Measurements from ENCODE around the gene NCAM2.

The NCAM2 gene

DNA sequence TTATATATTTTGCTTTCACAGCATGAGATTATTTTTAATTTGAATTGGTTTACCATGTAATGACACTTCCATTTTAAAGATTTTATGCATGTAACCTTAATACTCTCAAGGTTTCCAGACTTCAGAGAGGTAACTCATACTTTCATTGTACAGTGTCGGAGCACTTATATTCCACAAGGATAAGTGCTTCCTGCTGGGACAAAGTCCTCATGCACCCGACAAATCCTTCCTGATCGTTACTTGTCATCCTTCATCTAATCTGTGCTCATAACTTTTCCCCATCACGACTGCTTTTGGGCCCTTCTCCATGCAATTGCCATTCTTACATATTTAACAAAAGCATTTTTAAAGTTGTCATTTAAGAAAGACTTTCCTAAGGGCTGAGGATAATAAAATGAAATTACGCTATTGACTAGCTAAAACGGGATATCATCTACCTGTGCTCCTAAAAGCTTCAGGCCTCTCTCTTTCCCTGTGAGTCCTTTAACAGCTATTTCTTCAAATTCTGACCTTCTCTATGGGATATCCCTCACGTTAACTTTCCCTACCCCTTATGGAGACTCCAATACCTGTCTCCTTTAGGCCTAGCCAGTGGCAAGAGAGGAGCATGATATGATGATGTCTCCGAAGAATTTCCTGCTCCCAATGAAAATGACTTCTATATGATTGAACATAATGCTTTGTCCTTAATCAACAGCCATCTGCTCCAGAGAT, 59.3 kb downstream of the NCAM2 start:
- Mint-ChIP-seq H3K27me3 (no peaks in the 10 kb centered on the region), H3K27ac (no peak overlapping the region), H3K4me1 (no peaks in the 10 kb centered on the region), H3K4me3 (no peak overlapping the region), H3K36me3 (no peaks in the 10 kb centered on the region), H3K9me3 (no peaks in the 10 kb centered on the region)

DNA sequence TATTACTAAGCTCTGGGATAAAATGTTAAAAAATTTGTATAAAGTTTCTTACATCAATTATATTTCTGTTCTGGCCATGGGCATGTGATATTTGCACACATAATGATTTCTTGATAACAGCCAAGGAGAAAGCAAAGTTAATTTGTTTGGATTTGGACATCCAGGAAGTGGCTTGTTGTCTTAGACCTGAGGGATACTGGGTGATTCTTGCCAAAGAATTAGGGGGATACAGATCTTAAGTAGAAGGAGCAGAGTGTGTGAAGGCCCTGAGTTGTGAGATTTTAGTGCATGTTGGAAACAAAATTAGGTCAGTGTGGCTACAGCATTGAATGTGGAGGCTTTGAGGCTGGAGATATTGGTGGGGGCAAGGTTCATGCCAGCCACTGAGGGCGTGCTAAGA, 65.6 kb downstream of the NCAM2 start:
- Mint-ChIP-seq H3K4me1 (no peaks in the 10 kb centered on the region), H3K36me3 (no peaks in the 10 kb centered on the region), H3K27ac (no peak overlapping the region), H3K27me3 (no peaks in the 10 kb centered on the region), H3K4me3 (no peak overlapping the region), H3K9me3 (no peaks in the 10 kb centered on the region)

DNA sequence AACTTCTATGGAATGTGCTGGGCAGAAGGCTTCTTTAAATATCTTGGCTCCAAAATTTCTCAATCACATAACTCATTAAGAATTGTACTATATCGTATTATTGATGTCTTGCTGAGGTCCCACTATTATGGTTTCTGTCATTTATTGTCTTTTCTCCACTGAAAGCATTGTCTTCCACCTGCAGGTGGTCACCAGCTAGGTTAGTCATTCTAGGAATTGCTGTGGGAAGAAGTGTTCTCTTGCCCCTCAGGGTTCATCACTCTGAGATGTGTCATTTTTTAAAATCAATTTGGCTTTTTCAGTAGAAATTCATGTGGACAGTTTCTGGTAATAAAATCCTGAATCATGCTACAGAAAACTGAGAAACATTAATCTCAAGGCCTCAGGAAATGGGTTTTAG, 66.1 kb downstream of the NCAM2 start:
- Mint-ChIP-seq H3K4me3 (no peak overlapping the region), H3K27me3 (no peaks in the 10 kb centered on the region), H3K9me3 (no peaks in the 10 kb centered on the region), H3K27ac (no peak overlapping the region), H3K4me1 (no peaks in the 10 kb centered on the region), H3K36me3 (no peaks in the 10 kb centered on the region)

DNA sequence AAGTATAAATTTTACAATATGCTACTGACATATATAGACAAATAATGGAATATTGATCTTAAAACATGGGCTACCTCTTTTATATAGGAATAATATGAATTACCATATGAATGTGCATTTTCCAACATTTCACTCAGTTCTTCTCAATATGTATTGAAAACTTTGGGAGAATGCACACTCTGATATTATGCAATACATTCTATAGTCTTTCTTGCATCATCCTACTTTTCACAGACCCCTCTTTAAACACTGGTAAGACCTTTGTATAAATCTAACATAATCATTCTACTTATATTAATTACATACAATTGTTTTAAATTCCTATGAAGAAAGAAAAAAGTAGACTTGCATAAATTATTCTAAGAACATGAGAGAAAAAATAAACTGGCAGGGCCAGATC, 69.2 kb downstream of the NCAM2 start:
- H3K27ac Mint-ChIP-seq: no peak overlapping the region
- no peaks in the 10 kb centered on the region for H3K9me3 Mint-ChIP-seq
- no peak overlapping the region for H3K4me3 Mint-ChIP-seq
- H3K36me3 Mint-ChIP-seq: no peaks in the 10 kb centered on the region
- no peaks in the 10 kb centered on the region for H3K27me3 Mint-ChIP-seq
- H3K4me1 Mint-ChIP-seq: no peaks in the 10 kb centered on the region

DNA sequence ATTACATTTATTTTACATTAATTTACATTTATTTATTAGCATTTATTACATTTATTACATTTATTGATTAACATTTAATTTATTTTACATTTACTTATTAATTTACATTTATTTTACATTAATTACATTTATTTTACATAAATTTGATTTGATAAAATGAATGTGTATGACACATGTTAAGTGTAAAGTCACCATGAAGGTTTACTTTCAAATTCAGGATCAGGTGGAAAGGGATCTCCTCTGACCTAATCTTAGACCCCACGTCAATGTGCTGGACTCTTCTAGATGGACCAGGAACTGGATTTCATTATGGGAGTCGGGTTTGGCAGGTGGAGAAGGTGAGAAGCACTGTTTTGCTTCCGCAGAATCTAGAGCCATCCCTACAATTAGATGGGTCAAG, 76.1 kb downstream of the NCAM2 start:
- H3K27me3 Mint-ChIP-seq: no peaks in the 10 kb centered on the region
- H3K36me3 Mint-ChIP-seq: no peaks in the 10 kb centered on the region
- no peak overlapping the region for H3K4me3 Mint-ChIP-seq
- no peak overlapping the region for H3K27ac Mint-ChIP-seq
- no peaks in the 10 kb centered on the region for H3K9me3 Mint-ChIP-seq
- no peaks in the 10 kb centered on the region for H3K4me1 Mint-ChIP-seq

DNA sequence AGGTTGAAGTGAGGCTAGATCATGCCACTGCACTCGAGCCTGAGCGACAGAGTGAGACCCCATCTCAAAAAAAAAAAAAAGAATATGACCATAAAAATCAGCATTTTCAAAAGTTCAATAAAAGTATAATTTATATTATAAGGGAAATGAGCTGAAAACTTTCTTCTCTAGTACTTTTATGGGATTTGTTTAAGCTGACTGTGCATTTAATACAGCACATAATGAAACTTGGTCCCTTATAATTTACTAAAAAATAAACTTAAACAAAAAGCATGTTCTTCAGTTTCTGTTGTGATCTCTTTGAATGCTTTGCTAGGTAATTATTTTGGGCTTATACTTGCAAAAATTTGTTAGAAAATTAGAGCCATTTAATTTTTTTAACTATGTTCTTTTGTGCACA, 77.8 kb downstream of the NCAM2 start:
- Mint-ChIP-seq H3K27ac (no peak overlapping the region), H3K36me3 (no peaks in the 10 kb centered on the region), H3K4me3 (no peak overlapping the region), H3K9me3 (no peaks in the 10 kb centered on the region), H3K27me3 (no peaks in the 10 kb centered on the region), H3K4me1 (no peaks in the 10 kb centered on the region)

DNA sequence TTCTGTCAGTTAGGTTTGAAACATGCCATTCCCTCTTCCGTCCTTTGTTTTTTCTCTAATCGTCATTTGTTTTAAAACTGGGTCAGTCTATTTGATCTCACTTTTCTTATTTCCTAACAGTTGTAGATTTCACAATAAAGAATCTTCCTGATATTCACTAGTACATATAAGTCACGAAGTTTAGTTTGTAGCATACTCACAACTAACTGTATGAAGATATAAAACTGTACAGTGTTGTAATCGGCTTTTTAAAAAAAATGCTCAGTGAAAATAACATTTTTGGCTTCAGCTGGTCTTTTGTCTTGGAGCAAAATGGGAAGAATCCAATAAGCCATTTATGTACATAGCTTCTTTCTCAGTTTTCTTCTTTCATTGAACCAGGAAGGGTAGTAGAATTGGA, 78.3 kb downstream of the NCAM2 start:
- H3K4me1 Mint-ChIP-seq: no peaks in the 10 kb centered on the region
- no peaks in the 10 kb centered on the region for H3K36me3 Mint-ChIP-seq
- no peaks in the 10 kb centered on the region for H3K9me3 Mint-ChIP-seq
- no peak overlapping the region for H3K27ac Mint-ChIP-seq
- no peak overlapping the region for H3K4me3 Mint-ChIP-seq
- no peaks in the 10 kb centered on the region for H3K27me3 Mint-ChIP-seq

DNA sequence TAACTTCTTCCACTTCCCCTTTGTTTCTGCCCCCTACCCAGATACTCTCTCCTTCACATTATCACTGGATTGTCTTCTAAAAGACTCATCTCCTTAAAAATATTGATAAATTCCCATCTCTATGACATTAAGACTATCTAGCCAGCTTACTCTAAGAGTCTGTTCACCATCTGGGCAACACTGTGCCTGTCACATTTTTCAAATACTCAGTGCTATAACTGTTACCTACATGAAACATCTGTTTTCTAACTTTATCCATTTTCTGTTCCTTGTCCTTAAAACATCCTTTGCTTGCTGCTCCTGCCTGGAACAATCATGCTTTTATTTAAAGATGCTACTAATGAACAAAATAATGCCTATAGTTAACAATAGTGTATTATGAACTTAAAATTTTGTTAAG, 81.4 kb downstream of the NCAM2 start:
- H3K4me3 Mint-ChIP-seq: no peak overlapping the region
- H3K27me3 Mint-ChIP-seq: no peaks in the 10 kb centered on the region
- H3K36me3 Mint-ChIP-seq: no peaks in the 10 kb centered on the region
- no peaks in the 10 kb centered on the region for H3K4me1 Mint-ChIP-seq
- peaks cover 8% of the 10 kb centered on the region for H3K9me3 Mint-ChIP-seq
- no peak overlapping the region for H3K27ac Mint-ChIP-seq

DNA sequence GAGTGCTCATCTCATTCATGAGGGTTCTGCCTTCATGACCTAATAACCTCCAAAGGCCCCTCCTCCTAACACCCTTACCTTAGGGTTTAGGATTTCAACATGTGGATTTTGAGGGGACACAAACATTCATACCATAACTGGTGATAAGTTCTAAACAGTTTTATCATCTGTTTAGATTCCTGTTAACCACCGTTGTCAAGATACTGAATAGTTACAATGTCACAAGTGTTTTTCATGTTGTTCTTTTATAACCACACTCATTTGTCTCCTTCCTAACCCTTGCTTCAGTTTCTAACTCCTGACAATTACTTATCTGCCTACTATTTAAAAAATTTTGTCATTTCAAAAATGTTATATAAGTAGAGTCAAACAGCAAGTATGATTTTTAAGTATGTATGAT, 86.0 kb downstream of the NCAM2 start:
- Mint-ChIP-seq H3K9me3 (peaks cover 8% of the 10 kb centered on the region), H3K27me3 (no peaks in the 10 kb centered on the region), H3K27ac (no peak overlapping the region), H3K36me3 (no peaks in the 10 kb centered on the region), H3K4me3 (no peak overlapping the region), H3K4me1 (no peaks in the 10 kb centered on the region)

DNA sequence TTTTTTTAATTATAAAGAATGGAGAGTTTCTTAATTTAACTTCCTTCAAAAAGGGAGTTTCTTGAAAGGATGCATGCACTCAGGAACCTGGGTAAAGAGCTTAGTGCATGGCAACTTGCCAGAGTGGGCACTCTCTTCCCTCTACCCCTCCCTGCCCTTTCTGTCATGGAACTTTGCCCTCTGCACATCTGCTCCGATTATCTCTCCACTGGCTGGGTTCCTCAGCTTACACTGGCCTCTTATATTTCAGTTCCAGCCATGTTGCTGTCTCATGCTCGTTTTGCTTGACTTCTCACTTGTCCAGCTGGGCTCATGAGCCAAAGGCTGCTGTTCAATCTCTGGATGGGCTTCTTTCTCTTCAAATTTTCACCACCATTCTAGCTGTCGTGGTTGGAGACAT, 87.0 kb downstream of the NCAM2 start:
- Mint-ChIP-seq H3K4me1 (no peaks in the 10 kb centered on the region), H3K27me3 (no peaks in the 10 kb centered on the region), H3K27ac (no peak overlapping the region), H3K4me3 (no peak overlapping the region), H3K9me3 (peaks cover 8% of the 10 kb centered on the region), H3K36me3 (no peaks in the 10 kb centered on the region)

DNA sequence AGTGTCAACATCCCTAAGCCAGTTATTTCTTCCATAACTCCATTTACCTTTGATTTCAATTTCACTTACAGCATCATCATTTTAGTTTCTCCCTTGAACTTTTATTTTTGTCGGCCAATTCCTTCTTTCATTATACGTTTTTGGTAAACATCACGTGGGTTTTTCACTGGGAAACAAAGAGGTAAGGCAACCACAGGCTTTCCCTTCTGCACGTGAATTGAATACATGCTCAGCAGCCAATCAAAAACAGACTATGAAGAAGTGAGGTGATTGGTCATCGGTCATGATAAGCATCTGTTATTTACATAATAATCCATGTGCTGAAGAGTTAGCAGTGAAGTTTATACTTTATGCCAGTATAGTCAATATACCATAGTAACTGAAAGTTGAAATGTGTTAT, 98.7 kb downstream of the NCAM2 start:
- Mint-ChIP-seq H3K36me3 (no peaks in the 10 kb centered on the region), H3K4me1 (no peaks in the 10 kb centered on the region), H3K27me3 (no peaks in the 10 kb centered on the region), H3K27ac (no peak overlapping the region), H3K9me3 (no peaks in the 10 kb centered on the region), H3K4me3 (no peak overlapping the region)

DNA sequence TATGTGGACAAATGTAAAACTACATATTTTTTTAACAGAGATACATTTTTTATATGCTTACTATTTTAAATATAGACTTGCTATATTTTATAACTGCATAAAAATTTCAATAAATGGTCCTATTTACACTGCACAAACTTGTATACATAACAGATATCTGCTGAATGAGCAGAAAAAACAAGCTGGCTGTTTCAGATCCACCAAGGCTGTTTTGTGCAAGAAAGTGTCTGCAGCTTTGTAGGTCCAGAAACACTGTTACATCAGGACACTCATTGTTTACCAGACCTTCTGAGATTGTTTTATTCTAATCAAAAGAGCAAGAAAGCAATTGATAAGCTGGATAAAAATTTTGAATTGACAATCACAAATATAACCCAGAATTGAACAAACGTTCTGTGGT, 99.3 kb downstream of the NCAM2 start:
- Mint-ChIP-seq H3K36me3 (no peaks in the 10 kb centered on the region), H3K4me3 (no peak overlapping the region), H3K27ac (no peak overlapping the region), H3K27me3 (no peaks in the 10 kb centered on the region), H3K4me1 (no peaks in the 10 kb centered on the region), H3K9me3 (no peaks in the 10 kb centered on the region)

DNA sequence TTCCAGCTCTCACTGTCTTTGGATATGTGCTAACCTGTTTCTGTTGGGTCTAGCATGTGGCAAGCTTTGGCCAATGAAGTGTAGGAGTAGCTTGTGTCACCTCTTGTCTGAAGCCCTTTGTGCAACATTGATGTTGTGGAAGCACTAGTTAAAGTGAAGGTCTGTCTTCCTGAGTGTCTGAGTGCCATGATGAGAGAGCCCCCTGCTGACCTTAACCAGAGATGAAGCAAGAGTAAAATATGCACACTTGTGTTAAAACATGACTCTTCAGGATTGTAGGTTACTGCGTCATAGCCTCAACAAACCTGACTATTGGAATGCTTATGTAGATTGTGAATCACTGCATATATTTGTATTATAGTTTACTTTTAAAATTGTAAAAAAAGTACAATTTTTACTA, 103.7 kb downstream of the NCAM2 start:
- Mint-ChIP-seq H3K36me3 (no peaks in the 10 kb centered on the region), H3K4me3 (no peak overlapping the region), H3K27me3 (no peaks in the 10 kb centered on the region)

DNA sequence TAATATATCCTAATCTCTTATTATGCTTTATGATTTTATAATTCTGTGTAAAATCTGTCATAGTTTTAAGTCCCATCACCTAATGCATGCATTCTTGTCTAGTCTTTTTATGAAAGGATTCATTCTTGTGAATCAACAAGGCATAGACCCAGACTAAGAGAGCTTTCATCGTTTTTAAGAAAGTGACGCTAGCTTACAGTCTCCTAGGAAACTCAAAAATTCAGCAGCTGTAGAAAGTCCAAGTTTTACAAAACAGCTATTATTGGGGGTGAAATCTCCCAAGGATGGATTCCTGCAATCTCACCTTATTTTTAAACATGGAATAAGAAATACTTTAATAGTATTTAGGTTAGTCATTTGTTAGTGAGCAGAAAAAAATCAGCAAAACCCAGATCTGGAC, 104.7 kb downstream of the NCAM2 start:
- no peaks in the 10 kb centered on the region for H3K27me3 Mint-ChIP-seq
- H3K4me1 Mint-ChIP-seq: no peaks in the 10 kb centered on the region
- no peak overlapping the region for H3K4me3 Mint-ChIP-seq
- H3K9me3 Mint-ChIP-seq: no peaks in the 10 kb centered on the region
- H3K36me3 Mint-ChIP-seq: no peaks in the 10 kb centered on the region
- no peak overlapping the region for H3K27ac Mint-ChIP-seq

More for the DNA sequence above, 103.7 kb downstream of the NCAM2 start:
- H3K4me1 Mint-ChIP-seq: no peaks in the 10 kb centered on the region
- H3K9me3 Mint-ChIP-seq: no peaks in the 10 kb centered on the region
- no peak overlapping the region for H3K27ac Mint-ChIP-seq

DNA sequence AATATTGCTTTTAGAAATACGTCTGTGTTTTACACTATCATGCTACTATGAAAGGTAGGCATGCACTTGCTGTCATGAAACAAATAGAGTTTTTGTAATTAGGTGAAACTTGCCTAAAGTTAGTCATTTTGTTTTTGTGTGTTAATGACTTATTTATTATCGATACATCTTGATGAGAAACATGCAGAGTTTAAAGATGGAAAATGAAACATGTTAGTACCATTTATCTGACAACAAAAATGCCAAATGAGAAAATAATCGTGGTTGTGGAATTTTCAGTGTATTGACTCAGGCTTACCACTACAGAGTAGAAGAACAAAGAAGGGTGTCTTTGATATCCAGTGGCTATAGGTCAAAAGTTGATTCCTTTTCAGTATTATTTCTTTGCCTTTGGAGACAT, 105.5 kb downstream of the NCAM2 start:
- Mint-ChIP-seq H3K36me3 (no peaks in the 10 kb centered on the region), H3K4me3 (no peak overlapping the region), H3K27ac (no peak overlapping the region), H3K4me1 (no peaks in the 10 kb centered on the region), H3K9me3 (no peaks in the 10 kb centered on the region), H3K27me3 (no peaks in the 10 kb centered on the region)

DNA sequence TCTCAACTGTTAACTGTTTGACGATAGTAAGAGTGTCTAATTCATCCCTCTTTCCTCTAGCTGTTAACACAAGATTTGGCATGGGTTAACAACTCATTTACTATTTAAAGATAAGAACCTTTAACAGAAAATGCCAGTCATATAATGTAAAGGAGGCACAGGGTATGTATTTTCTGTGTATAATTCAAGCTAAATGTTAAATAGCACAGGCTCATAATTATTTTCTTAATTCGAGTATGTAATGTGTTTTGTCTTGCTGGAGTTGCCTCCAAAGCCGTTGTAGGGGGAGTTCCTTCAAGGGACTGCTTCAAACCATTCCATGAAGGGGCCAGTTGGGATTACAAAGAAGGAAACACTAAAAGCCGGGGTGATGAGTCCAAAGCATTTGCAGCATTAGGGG, 111.5 kb downstream of the NCAM2 start:
- H3K27ac Mint-ChIP-seq: no peak overlapping the region
- no peaks in the 10 kb centered on the region for H3K4me1 Mint-ChIP-seq

DNA sequence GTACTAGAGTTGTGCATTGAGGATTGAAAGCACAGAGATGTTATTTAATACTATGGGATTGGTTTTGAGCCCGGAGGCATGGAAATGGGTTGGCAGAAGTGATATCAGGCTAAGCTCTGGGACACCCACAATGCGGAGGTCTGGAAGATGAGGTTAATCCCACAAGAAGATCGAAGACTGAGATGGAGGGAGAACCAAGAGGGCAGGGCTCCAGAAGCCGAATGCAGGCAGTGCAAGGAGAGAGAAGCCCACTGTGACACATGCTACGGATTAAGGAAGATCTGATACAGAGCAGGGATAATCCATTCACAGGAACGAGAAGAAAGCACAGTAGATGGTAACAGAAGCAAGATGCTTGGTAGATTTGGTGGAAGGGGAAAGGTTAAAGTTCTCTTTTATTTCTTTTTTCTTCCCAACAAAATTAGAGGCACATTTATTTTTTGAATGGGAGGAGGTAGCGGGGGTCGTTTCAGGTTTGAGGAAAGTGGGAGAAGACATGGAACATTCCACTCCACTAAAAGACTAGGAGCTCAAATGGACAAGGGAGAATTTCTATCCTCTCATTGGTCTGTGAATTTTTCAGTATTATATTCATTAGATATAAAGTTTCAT, 113.2 kb downstream of the NCAM2 start:
- H3K27ac Mint-ChIP-seq: no peak overlapping the region
- no peaks in the 10 kb centered on the region for H3K36me3 Mint-ChIP-seq
- H3K4me1 Mint-ChIP-seq: no peaks in the 10 kb centered on the region
- H3K4me3 Mint-ChIP-seq: no peak overlapping the region
- no peaks in the 10 kb centered on the region for H3K27me3 Mint-ChIP-seq
- no peaks in the 10 kb centered on the region for H3K9me3 Mint-ChIP-seq

More for the DNA sequence above, 111.5 kb downstream of the NCAM2 start:
- Mint-ChIP-seq H3K36me3 (no peaks in the 10 kb centered on the region), H3K4me3 (no peak overlapping the region), H3K9me3 (no peaks in the 10 kb centered on the region), H3K27me3 (no peaks in the 10 kb centered on the region)

Measured in activated naive CD4-positive, alpha-beta T cell treated with anti-CD3 and anti-CD28 coated beads, Interleukin-2, amount 50 U/mL, for 24 hours (primary cell).